Stimulated activated CD8-positive, alpha-beta memory T cell treated with anti-CD3 and anti-CD28 coated beads, Interleukin-15, amount 100 ng/mL, for 1 hour (primary cell): Measurements from ENCODE around the gene BLID.

Source experiments
- DNase-seq: peaks from one replicate; pipeline ENCODE4 v3.0.0-alpha.2; 2020; ENCODE audit warnings: low read depth

Gene BLID

GRCh38 chr11:122139595-122139866, 23.5 kb upstream of the BLID start:
- no peak for DNase-seq

- DNase-seq: no peak
These were observed 23.0 kb upstream of the BLID start for GRCh38 chr11:122138744-122139594.

GRCh38 chr11:122137078-122137793, 21.2 kb upstream of the BLID start:
- DNase-seq: no peak

GRCh38 chr11:122131126-122131525, 15.1 kb upstream of the BLID start:
- DNase-seq: no peak

- no peak for DNase-seq
These were observed 12.1 kb upstream of the BLID start for GRCh38 chr11:122128146-122128545.

GRCh38 chr11:122127020-122127419, 11.0 kb upstream of the BLID start:
- DNase-seq: no peak

- no peak for DNase-seq
These were observed 10.1 kb upstream of the BLID start for GRCh38 chr11:122126024-122126688.

GRCh38 chr11:122123263-122123929, 7.4 kb upstream of the BLID start:
- no peak for DNase-seq

GRCh38 chr11:122122179-122122578, 6.2 kb upstream of the BLID start:
- DNase-seq: no peak

GRCh38 chr11:122120096-122120495, 4.1 kb upstream of the BLID start:
- DNase-seq: no peak

GRCh38 chr11:122116591-122116990, 576 bp upstream of the BLID start:
- DNase-seq: no peak

- DNase-seq: no peak
These were observed 1.0 kb downstream of the BLID start for GRCh38 chr11:122114976-122115375.

- DNase-seq: no peak
These were observed 1.9 kb downstream of the BLID start for GRCh38 chr11:122113836-122114825.

- no peak for DNase-seq
These were observed 3.3 kb downstream of the BLID start for GRCh38 chr11:122112470-122113365.

- no peak for DNase-seq
These were observed 6.1 kb downstream of the BLID start for GRCh38 chr11:122109932-122110331.

- DNase-seq: no peak
These were observed 7.2 kb downstream of the BLID start for GRCh38 chr11:122108828-122109227.

GRCh38 chr11:122108192-122108799, 7.7 kb downstream of the BLID start:
- no peak for DNase-seq

GRCh38 chr11:122107566-122107965, 8.4 kb downstream of the BLID start:
- no peak for DNase-seq

GRCh38 chr11:122107045-122107444, 9.0 kb downstream of the BLID start:
- no peak for DNase-seq
